ENCODE results near the gene POU6F2.

POU6F2 gene

GRCh38 chr7:38953971-38954370 lies 23.7 kb upstream of the POU6F2 start:
- TF ChIP-seq CTCF (conservative IDR thresholded peaks at IDR 0.05): no peak
- H3K27ac ChIP-seq: no peak overlapping the region

GRCh38 chr7:38955892-38956291 lies 21.8 kb upstream of the POU6F2 start:
- no peak for TF ChIP-seq CTCF (conservative IDR thresholded peaks at IDR 0.05)

GRCh38 chr7:38962028-38962427 lies 15.7 kb upstream of the POU6F2 start:
- TF ChIP-seq CTCF (conservative IDR thresholded peaks at IDR 0.05): no peak

More at GRCh38 chr7:38955892-38956291, 21.8 kb upstream of the POU6F2 start:
- no peak overlapping the region for H3K27ac ChIP-seq

GRCh38 chr7:38964921-38965320 lies 12.8 kb upstream of the POU6F2 start:
- H3K27ac ChIP-seq: no peak overlapping the region
- TF ChIP-seq CTCF (conservative IDR thresholded peaks at IDR 0.05): no peak

More at GRCh38 chr7:38962028-38962427, 15.7 kb upstream of the POU6F2 start:
- H3K27ac ChIP-seq: no peak overlapping the region

- no peak for TF ChIP-seq CTCF (conservative IDR thresholded peaks at IDR 0.05)
- H3K27ac ChIP-seq: no peak overlapping the region
Observed at GRCh38 chr7:38973760-38974159, 3.9 kb upstream of the POU6F2 start.

- no peak for TF ChIP-seq CTCF (conservative IDR thresholded peaks at IDR 0.05)
- H3K27ac ChIP-seq: no peak overlapping the region
Observed at GRCh38 chr7:38975944-38976392, 1.7 kb upstream of the POU6F2 start.

GRCh38 chr7:38978491-38978890 lies 782 bp downstream of the POU6F2 start:
- H3K27ac ChIP-seq: no peak overlapping the region
- TF ChIP-seq CTCF (conservative IDR thresholded peaks at IDR 0.05): no peak

All from VCaP (cell line).